GM19240 (cell line): ENCODE results near the gene TMEM38B.
"Not testable (repeated sequence)": the region's sequence is repeated elsewhere in the genome, so short reads cannot be mapped to it uniquely, and the experiment has no call there.

Source experiments
- DNase-seq: peaks from one replicate; pipeline ENCODE4 v3.0.0; 2011; ENCODE audit warnings: low spot score; ENCODE audit not compliant: insufficient read length

Gene TMEM38B

DNA sequence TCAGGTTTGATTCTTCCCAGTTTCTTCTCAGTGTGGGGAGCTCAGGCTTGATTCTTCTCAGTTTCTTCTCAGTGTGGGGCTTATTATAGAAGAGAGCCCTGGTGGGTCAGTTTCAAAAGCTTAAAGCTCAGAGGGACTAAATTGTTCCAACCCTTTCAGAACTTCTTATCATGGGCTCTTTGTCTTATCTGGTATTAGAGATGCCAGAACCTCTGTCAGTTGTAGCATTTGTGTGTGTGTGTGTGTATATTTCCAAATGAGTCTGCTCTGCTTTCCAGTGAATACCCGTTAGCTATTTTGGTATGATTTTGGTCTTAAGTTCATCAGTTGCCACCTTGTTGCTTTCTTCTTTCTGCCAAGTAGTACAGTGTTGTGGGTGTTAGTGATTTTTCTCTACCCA lies 21.8 kb downstream of the TMEM38B start:
- no peak for DNase-seq

DNA sequence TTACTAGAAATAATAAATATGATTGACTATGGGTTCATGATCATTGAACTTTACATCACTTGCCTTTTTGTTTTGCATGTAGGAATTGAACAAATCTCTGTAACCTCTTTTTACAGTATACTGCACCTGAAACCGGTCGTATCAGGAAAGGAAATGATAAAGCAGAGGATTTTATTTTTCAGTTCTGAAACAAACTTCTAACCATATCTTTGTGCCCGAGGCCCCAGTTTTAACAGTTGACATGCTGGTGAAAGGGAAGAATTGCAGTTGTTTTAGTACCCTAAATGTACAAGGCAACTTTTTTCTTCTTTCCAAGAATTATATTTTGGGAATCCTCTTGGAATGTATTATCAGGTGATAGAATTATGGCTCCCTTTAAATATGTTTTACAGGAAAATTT lies 27.8 kb downstream of the TMEM38B start:
- DNase-seq = no peak

DNA sequence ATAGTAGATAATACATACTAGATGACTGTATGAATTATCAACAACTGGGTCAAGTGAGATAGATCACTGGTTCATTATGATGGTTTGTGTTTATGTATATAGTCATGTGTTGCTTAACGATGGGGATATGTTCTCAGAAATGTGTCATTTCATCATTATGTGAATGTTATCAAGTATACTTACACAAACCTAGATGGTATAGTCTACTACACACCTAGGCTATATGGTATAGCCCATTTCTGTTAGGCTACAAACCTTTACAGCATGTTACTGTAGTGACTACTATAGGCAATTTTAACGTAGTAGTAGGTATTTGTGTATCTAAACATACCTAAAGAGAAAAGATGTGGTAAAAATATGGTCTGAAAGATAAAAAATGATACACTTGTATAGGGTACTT lies 31.0 kb downstream of the TMEM38B start:
- no peak for DNase-seq

DNA sequence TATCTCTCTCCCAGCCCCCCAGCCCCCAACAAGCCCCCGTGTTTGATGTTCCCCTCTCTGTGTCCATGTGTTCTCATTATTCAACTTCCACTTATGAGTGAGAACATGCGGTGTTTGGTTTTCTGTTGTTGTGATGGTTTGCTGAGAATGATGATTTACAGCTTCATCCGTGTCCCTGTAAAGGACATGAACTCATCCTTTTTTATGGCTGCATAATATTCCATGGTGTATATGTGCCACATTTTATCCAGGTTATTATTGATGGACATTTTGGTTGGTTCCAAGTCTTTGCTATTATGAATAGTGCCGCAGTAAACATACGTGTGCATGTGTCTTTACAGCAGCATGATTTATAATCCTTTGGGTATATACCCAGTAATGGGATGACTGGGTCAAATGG lies 33.9 kb downstream of the TMEM38B start:
- DNase-seq = not testable (repeated sequence)

DNA sequence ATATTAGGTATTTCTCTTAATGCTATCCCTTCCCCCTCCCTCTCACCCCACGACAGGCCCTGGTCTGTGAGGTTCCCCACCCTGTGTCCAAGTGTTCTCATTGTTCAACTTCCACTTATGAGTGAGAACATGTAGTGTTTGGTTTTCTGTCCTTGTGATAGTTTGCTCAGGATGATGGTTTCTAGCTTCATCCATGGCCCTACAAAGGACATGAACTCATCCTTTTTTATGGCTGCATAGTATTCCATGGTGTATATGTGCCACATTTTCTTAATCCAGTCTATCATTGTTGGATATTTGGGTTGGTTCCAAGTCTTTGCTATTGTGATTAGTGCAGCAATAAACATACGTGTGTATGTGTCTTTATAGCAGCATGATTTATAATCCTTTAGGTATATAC lies 37.1 kb downstream of the TMEM38B start:
- DNase-seq = not testable (repeated sequence)

DNA sequence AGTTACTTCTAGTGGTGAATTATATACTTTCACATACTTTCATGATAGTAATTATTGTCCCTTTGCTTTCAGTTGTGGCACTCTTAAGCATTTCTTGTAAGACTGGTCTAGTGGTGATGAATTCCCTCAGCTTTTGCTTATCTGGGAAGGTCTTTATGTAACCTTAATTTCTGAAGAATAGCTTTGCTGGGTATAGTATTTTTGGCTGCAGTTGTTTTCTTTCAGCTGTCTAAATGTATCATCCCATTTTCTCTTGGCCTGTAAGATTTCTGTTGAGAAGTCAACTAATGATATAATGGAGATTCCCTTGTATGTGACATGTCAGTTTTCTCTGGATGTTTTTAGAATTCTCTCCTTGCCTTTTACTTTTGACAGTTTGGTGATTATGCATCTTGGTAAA lies 41.0 kb downstream of the TMEM38B start:
- DNase-seq = no peak

DNA sequence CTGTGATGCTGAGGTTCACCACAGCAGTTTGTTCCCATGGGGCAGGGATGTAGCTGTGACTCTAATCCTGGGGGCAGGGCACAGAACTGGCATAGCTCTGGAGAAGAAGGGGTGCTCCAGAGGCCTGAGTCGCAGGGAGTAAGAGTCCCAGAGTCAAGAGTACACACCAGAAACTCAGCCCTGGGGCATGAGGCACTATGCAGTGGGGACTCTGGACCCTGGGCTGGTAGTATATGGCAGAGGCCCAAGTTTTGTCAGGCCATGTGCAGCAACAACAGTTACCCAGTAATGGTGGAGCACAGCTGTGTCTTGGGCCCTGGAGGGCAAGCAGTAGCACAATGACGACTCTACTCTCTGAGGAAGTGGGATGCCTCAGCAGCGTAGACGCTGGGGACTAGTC lies 42.9 kb downstream of the TMEM38B start:
- no peak for DNase-seq

DNA sequence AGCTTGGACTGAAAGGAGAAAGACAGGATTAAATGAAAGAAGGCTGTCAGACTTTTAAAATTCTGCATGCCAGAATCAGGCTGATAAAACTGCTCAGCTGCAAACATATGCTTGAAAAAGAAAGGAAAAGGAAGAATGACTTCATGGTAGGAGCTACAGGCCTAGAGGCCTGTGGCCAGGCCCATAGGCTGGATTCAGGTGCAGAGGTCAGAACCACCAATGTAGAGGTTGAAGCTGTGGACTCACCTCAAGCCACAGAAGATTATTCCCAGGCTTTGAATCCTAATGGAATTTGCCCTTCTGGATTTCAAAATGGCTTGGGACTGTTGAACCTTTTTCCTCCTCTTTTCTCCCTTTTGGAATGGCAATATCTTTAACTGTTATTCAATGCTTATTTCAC lies 47.7 kb downstream of the TMEM38B start:
- no peak for DNase-seq

DNA sequence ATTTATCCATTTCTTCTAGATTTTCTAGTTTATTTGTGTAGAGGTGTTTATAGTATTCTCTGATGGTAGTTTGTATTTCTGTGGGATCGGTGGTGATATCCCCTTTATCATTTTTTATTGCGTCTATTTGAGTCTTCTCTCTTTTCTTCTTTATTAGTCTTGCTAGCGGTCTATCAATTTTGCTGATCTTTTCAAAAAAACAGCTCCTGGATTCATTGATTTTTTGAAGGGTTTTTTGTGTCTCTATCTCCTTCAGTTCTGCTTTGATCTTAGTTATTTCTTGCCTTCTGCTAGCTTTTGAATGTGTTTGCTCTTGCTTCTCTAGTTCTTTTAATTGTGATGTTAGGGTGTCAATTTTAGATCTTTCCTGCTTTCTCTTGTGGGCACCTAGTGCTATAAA lies 53.0 kb downstream of the TMEM38B start:
- DNase-seq = not testable (repeated sequence)

DNA sequence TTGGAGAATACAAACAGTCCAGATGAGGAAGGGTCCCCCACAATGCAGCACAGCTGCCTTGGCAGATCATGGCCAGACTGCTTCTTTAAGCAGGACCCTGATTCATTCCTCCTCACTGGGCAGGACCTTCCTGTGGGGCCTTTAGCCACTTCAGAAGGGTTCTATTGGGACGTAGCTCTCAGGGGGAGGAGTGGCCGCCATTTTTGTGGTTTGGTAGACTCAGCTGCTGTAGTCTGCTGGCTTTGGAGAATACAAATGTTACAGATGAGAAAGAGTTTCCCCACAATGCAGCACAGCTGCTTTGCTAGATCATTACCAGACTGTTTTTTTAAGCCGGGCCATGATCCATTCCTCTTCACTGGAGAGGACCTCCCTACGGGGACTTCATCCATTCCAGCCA lies 57.4 kb downstream of the TMEM38B start:
- DNase-seq = no peak

DNA sequence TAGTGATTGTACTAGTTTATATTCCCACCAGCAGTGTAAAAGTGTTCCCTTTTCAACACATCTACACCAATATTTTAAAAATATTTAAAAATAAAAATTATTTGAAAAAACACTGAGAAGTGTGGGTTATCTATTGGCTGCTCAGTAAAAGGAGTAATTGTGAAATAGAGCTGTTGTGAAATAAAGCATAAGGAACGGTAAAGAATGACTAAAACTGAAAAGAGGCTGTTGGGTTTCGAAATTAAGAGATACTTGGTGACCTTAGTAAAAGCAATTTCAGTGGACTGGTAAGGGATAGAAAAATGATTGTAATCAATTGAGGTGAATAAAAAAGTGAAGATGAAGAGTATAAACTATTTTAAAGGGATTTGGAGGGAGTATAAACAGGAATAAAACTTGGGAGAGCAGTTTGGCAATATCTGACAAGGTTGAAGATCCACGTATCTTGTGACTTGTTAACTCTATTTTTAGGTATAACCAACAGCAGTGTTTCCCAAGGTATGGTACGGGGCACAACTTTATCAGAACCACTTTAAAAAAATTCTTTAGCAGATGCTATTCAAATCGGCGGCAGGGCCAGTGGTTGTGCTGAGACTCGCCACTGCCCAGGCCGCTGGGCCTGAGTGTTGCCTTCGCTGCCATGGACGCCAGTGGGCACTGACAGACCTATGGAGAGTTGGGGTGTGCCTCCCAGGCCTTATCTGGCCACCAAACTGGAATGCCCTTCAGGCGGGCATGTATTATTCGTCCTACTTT lies 63.3 kb downstream of the TMEM38B start:
- no peak for DNase-seq

DNA sequence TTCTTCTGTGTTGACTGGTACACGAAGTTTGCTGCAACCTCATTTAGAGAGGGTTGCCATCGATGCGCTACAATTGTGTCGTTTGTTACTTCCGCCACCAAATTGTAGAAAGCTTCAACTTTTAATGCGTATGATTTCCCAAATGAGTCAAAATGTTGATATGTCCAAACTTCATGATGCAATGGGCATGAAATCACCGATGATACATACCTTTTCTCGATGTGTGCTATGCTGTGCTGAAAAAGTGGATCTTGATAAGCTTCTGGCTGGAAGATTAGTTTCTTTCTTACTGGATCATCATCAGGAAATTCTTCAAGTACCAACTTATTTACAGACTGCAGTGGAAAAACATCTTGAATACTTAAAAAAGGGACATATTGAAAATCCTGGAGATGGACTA lies 65.7 kb downstream of the TMEM38B start:
- DNase-seq = no peak

DNA sequence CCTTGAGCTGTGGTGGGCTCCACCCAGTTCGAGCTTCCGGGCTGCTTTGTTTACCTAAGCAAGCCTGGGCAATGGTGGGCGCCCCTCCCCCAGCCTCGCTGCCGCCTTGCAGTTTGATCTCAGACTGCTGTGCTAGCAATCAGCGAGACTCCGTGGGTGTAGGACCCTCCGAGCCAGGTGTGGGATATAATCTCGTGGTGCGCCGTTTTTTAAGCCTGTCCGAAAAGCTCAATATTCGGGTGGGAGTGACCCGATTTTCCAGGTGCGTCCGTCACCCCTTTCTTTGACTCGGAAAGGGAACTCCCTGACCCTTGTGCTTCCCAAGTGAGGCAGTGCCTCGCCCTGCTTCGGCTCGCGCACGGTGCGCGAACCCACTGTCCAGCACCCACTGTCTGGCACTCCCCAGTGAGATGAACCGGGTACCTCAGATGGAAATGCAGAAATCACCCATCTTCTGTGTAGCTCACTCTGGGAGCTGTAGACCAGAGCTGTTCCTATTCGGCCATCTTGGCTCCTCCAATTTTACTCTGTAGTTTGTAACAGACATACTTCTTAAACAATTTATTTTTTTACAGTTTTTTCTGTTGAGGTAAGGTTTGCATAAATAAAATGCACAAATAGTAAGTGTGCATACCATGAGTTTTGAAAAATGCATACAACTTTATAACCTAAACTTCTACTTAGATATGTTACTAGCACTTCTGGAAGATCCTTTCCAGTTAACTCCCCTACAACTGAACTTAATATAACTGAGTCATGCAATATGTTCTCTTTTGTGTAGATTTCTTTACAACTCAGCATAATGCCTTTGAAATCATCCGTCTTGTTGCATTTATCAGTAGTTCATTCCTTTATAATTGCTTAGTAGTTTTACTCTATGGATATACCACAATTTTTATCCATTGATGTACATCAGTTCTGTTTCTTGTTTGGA lies 88.5 kb downstream of the TMEM38B start:
- DNase-seq = not testable (repeated sequence)

DNA sequence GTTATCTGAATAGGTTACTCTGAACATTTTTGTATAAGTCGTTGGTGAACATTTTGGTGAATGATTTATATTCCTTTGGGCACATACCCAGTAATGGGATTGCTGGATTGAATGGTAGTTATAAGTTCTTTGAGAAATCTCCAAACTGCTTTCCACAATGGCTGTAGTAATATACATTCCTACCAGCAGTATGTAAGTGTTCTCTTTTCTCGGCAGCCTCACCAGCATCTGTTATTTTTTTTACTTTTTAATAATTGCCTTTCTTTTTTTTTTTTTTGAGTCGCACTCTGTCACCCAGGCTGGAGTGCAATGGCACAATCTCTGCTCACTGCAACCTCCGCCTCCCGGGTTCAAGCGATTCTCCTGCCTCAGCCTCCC lies 89.1 kb downstream of the TMEM38B start:
- not testable (repeated sequence) for DNase-seq

DNA sequence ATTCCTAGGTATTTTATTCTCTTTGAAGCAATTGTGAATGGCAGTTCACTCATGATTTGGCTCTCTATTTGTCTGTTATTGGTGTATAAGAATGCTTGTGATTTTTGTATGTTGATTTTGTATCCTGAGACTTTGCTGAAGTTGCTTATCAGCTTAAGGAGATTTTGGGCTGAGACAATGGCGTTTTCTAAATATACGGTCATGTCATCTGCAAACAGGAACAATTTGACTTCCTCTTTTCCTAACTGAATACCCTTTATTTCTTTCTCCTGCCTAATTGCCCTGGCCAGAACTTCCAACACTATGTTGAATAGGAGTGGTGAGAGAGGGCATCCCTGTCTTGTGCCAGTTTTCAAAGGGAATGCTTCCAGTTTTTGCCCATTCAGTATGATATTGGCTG lies 92.5 kb downstream of the TMEM38B start:
- not testable (repeated sequence) for DNase-seq

DNA sequence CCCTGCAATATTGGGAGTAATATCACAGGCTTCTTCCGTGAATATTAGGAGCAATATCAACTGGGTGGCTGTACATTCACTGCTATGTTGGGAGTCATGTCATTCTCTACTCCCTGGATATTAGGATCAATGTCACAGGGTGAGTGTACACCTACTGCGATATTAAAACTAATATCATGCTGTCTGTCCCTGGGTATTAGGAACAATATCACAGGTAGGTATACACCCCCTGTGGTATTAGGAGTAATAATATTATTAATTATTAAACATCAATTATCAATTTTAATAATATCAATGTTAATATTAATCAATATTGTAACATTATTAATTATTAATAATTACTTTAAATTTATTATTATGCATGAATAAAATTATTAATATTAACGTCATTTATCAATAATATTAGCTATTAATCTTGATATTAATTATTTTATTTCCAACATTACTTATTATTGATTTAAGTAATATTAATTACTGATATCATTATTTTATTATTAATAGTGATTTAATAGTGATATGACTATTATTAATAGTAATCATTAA lies 121.9 kb downstream of the TMEM38B start:
- DNase-seq = no peak

DNA sequence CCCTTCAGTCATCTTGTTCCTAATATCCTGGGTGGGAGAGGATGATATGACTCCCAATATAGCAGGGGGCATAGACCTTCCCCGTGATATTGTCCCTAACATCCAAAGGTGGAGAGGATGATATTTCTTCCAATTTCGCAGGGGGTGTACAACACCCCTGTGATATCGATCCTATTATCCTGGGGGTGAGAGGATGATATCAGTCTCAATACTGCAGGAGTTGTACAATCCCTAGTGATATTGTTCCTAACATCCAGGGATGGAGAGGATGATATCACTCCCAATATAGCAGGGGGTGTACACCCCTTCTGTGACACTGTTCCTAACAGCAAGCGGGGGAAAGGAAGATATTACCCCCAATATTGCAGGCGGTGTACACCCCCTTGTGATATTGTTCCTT lies 122.6 kb downstream of the TMEM38B start:
- DNase-seq = no peak

DNA sequence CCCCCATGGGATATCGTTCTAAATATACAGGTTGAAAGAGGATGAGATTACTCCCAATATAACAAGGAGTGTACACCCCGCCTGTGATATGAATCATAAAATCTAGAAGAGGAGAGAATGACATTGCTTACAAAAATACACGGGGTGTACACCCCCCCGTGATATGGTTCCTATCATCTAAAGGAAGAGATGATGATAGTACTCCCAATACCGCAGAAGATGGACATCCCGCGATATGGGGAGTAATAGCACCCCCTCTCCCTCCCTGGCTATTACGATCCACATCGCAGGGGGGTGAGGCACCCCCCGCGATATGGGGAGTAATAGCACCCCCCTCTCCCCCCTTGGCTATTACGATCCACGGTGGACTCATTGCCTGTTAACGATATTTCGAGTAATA lies 124.6 kb downstream of the TMEM38B start:
- DNase-seq = no peak

DNA sequence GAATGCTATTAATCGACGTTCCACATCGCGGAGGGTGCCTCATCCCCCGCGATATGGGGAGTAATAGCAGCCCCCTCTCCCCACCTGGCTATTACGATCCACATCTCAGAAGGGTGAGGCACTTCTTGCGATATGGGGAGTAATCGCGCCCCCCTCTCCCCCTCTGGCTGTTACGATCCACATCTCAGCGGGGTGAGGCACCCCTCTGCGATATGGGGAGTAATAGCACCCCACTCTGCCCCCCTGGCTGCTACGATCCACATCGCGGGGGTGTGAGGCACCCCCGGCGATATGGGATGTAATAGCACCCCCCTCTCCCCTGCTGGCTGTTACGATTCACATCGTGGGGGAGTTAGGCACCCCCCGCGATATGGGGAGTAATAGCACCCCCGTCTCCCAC lies 128.5 kb downstream of the TMEM38B start:
- no peak for DNase-seq
